Endodermal cell (in vitro differentiated cells): ENCODE measurements around the gene PLPP4. TPM values are rescaled to one million over a fixed set of nuclear protein-coding genes. Genes with fewer than 3 reads are reported as not detected.

Experiments
- DNase-seq: peaks from one replicate; pipeline ENCODE4 v3.0.0-alpha.2; 2017
- H3K27ac ChIP-seq: 2 replicates; pipeline ENCODE4 v1.5.1; 2013; ENCODE audit warnings: mild to moderate bottlenecking, low read depth, low read length, moderate library complexity
- H3K27me3 ChIP-seq: 2 replicates; pipeline ENCODE4 v1.6.1; 2013; ENCODE audit warnings: mild to moderate bottlenecking, low read length, moderate library complexity; ENCODE audit not compliant: insufficient read depth, control insufficient read depth, poor library complexity, severe bottlenecking
- H3K36me3 ChIP-seq: 2 replicates; pipeline ENCODE4 v1.7.0; 2013; ENCODE audit warnings: mild to moderate bottlenecking, low read length, moderate library complexity; ENCODE audit not compliant: control insufficient read depth, insufficient read depth
- H3K4me1 ChIP-seq: one replicate; pipeline ENCODE4 v1.7.0; 2013; ENCODE audit warnings: low read length; ENCODE audit not compliant: control insufficient read depth, insufficient read depth
- H3K4me3 ChIP-seq: 2 replicates; pipeline ENCODE4 v1.5.1; 2013; ENCODE audit warnings: mild to moderate bottlenecking, low read length, moderate library complexity
- H3K9ac ChIP-seq: 2 replicates; pipeline ENCODE4 v1.6.1; 2013; ENCODE audit warnings: mild to moderate bottlenecking, low read length, moderate library complexity; ENCODE audit not compliant: poor library complexity, severe bottlenecking; ENCODE audit errors: extremely low read depth
- H3K9me3 ChIP-seq: 2 replicates; pipeline ENCODE4 v1.6.1; 2013; ENCODE audit warnings: mild to moderate bottlenecking, low read length, moderate library complexity; ENCODE audit not compliant: control insufficient read depth
- H3K27ac Mint-ChIP-seq: 2 replicates; pipeline ENCODE4 v1.8.0; 2020; ENCODE audit warnings: mixed read lengths
- H3K27me3 Mint-ChIP-seq: 2 replicates; pipeline ENCODE4 v1.8.0; 2021; ENCODE audit warnings: mild to moderate bottlenecking, mixed read lengths; ENCODE audit not compliant: insufficient read depth
- H3K36me3 Mint-ChIP-seq: 2 replicates; pipeline ENCODE4 v1.8.0; 2020; ENCODE audit warnings: low read depth, mixed read lengths
- H3K4me1 Mint-ChIP-seq: 2 replicates; pipeline ENCODE4 v1.8.0; 2020; ENCODE audit warnings: mixed read lengths
- H3K4me3 Mint-ChIP-seq: 2 replicates; pipeline ENCODE4 v1.8.0; 2020; ENCODE audit warnings: mild to moderate bottlenecking, moderate library complexity, mixed read lengths
- H3K9me3 Mint-ChIP-seq: 2 replicates; pipeline ENCODE4 v1.8.0; 2020; ENCODE audit warnings: mild to moderate bottlenecking, mixed read lengths
- WGBS, 2 experiments: methylation state at CpG; one replicate each; pipeline versions ENCODE4 v1.1.5 to v1.1.7; 2013; ENCODE audit warnings: missing lambda C conversion rate in 2 of 2, mixed read lengths in 1 of 2; ENCODE audit not compliant: insufficient coverage in 1 of 2, insufficient read length in 1 of 2; 5-methylcytosine and 5-hydroxymethylcytosine counted together
- total RNA-seq, 2 donors: library from RNA; stranded (reverse); fragmentation: NEBNext Ultra II Directional in 1 of 2; extraction: Animal tissue kit (Norgen Biotek cat#: 25700) in 1 of 2; gene quantifications; 2 replicates in 1 of 2; 3 replicates in 1 of 2; pipeline ENCODE4 v1.2.1, GENCODE V29; 2021
- TF ChIP-seq, protein P1 (sequence below): fragments of 200-600 bp; sonication (generic); conservative IDR thresholded peaks from 2 replicates; pipeline ENCODE4 v1.5.0; 2021; ENCODE audit warnings: antibody characterized with exemption, mild to moderate bottlenecking

PLPP4 gene
- total RNA-seq, 2 donors from 2014 or later, result 8.7 to 14.4 TPM

- no peak overlapping the region for H3K27ac ChIP-seq
- no peak for DNase-seq
- H3K9me3 Mint-ChIP-seq, result peaks cover 17% of the 10 kb centered on the region
- peaks cover 19% of the 10 kb centered on the region for H3K36me3 Mint-ChIP-seq
- no peaks in the 10 kb centered on the region for H3K4me1 Mint-ChIP-seq
- H3K4me3 ChIP-seq, result no peak overlapping the region
- H3K27me3 ChIP-seq, result no peaks in the 10 kb centered on the region
- WGBS, 2 experiments, result 78 to 91% methylated on average over 2 to 4 of the region's 4 CpGs
- peaks cover 3% of the 10 kb centered on the region for H3K4me1 ChIP-seq
- H3K36me3 ChIP-seq, result no peaks in the 10 kb centered on the region
- H3K4me3 Mint-ChIP-seq, result no peak overlapping the region
- H3K9ac ChIP-seq, result no peak overlapping the region
- no peaks in the 10 kb centered on the region for H3K27me3 Mint-ChIP-seq
- H3K9me3 ChIP-seq, result peaks cover 9% of the 10 kb centered on the region
- TF ChIP-seq, protein P1, sequence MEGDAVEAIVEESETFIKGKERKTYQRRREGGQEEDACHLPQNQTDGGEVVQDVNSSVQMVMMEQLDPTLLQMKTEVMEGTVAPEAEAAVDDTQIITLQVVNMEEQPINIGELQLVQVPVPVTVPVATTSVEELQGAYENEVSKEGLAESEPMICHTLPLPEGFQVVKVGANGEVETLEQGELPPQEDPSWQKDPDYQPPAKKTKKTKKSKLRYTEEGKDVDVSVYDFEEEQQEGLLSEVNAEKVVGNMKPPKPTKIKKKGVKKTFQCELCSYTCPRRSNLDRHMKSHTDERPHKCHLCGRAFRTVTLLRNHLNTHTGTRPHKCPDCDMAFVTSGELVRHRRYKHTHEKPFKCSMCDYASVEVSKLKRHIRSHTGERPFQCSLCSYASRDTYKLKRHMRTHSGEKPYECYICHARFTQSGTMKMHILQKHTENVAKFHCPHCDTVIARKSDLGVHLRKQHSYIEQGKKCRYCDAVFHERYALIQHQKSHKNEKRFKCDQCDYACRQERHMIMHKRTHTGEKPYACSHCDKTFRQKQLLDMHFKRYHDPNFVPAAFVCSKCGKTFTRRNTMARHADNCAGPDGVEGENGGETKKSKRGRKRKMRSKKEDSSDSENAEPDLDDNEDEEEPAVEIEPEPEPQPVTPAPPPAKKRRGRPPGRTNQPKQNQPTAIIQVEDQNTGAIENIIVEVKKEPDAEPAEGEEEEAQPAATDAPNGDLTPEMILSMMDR, result no peak
- no peak overlapping the region for H3K27ac Mint-ChIP-seq
Measured at GRCh38 chr10:120548210-120548609, 91.2 kb downstream of the PLPP4 start.

DNA sequence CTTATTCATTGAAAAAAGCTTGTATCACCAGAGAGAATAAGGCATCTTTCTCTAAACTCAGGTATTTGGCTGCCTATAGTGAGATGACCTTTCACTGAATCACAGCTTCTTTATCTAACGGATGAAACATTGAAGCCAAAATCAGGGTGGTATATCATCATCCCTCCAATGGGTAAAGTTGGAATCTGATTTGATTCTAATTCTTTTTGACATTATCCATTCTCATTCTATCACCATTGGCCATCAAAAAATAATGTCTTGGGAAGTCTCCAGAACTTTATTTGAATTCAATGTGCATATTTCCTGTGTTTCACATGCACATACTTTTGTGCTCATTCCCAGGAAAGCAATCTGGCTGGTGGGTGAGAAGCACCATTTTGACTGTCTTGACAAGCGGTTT is 95.2 kb downstream of the PLPP4 start:
- no peak overlapping the region for H3K9ac ChIP-seq
- Mint-ChIP-seq H3K27me3 (no peaks in the 10 kb centered on the region), H3K4me1 (peaks cover 19% of the 10 kb centered on the region), H3K27ac (no peak overlapping the region), H3K4me3 (no peak overlapping the region), H3K36me3 (peaks cover 28% of the 10 kb centered on the region), H3K9me3 (peaks cover 32% of the 10 kb centered on the region)
- H3K27ac ChIP-seq, result no peak overlapping the region
- H3K4me1 ChIP-seq, result peaks cover 9% of the 10 kb centered on the region
- no peaks in the 10 kb centered on the region for H3K27me3 ChIP-seq
- WGBS, 2 experiments, result 85 to 100% methylated on average over 1 to 2 of the region's 2 CpGs
- no peaks in the 10 kb centered on the region for H3K36me3 ChIP-seq
- peaks cover 24% of the 10 kb centered on the region for H3K9me3 ChIP-seq
- TF ChIP-seq, protein P1, result no peak
- H3K4me3 ChIP-seq, result no peak overlapping the region
- DNase-seq, result no peak

- WGBS, 2 experiments, result 90 to 92% methylated on average over 2 of the region's 2 CpGs
- peaks cover 23% of the 10 kb centered on the region for H3K4me1 Mint-ChIP-seq
- H3K36me3 Mint-ChIP-seq, result peaks cover 20% of the 10 kb centered on the region
- Histone ChIP-seq H3K9ac (no peak overlapping the region), H3K4me1 (peaks cover 9% of the 10 kb centered on the region), H3K27me3 (no peaks in the 10 kb centered on the region), H3K4me3 (no peak overlapping the region), H3K9me3 (peaks cover 17% of the 10 kb centered on the region), H3K36me3 (no peaks in the 10 kb centered on the region), H3K27ac (no peak overlapping the region)
- H3K27me3 Mint-ChIP-seq, result no peaks in the 10 kb centered on the region
- TF ChIP-seq, protein P1, result no peak
- DNase-seq, result no peak
- H3K4me3 Mint-ChIP-seq, result no peak overlapping the region
- H3K27ac Mint-ChIP-seq, result no peak overlapping the region
- H3K9me3 Mint-ChIP-seq, result peaks cover 23% of the 10 kb centered on the region
Measured at GRCh38 chr10:120553911-120554310, 96.9 kb downstream of the PLPP4 start.
